Prostate gland (tissue), 2 donors: ENCODE measurements around the gene B3GLCT.

ENCODE experiments used
- CTCF ChIP-seq, 4 experiments: fragments of 200-600 bp in 2 of 4; fragments of 450-650 bp in 2 of 4; sonication (generic) in 2 of 4; IDR thresholded peaks; 1 replicate in 3 of 4; 2 replicates in 1 of 4; pipeline ENCODE4 v1.5.1; 2016 to 2019; ENCODE audit warnings: antibody characterized with exemption in 4 of 4, mild to moderate bottlenecking in 2 of 4, moderate library complexity in 2 of 4
- POLR2A ChIP-seq: fragments of 450-650 bp; IDR thresholded peaks from one replicate; pipeline ENCODE4 v1.6.1; 2016; ENCODE audit warnings: antibody characterized with exemption, mild to moderate bottlenecking
- POLR2AphosphoS5 ChIP-seq: sonication (generic); formaldehyde crosslinking; IDR thresholded peaks from one replicate; pipeline ENCODE4 v1.6.1; 2017; ENCODE audit warnings: antibody characterized with exemption

- TF ChIP-seq CTCF (IDR thresholded peaks at IDR 0.05): no peak
- no peak for TF ChIP-seq POLR2A
- no peak for TF ChIP-seq POLR2AphosphoS5
These were observed 25.8 kb upstream of the B3GLCT start for GRCh38 chr13:31174018-31174417.
